ENCODE results near the gene MUC5B. TPM values are rescaled to one million over a fixed set of nuclear protein-coding genes. Genes with fewer than 3 reads are reported as not detected.

The MUC5B gene
- total RNA-seq, 1 experiment from 2014 or later: 2.1 TPM

Small RNA genes within 50 kb of the gene (microRNA-seq; reads per million reads assigned to microRNA genes)
- not detected for gene MIR6744 (ENCODE audit: borderline number of aligned reads, borderline replicate concordance)

Other genes starting within 250 kb of the MUC5B start
- gene MUC6, start 186.3 kb upstream of the MUC5B start, total RNA-seq (2021): 0.07 TPM in 1 of 2 replicates, not detected in the other
- 0.03 and 0.04 TPM in 2 replicates for gene MUC2, start 148.2 kb upstream of the MUC5B start, total RNA-seq (2021)
- 0.09 and 0.25 TPM in 2 replicates for gene MUC5AC, start 65.1 kb upstream of the MUC5B start, total RNA-seq (2021)
- 29.5 and 35.8 TPM in 2 replicates for gene TOLLIP, start 86.6 kb downstream of the MUC5B start, total RNA-seq (2021)
- 2.7 and 2.9 TPM in 2 replicates for gene BRSK2, start 166.9 kb downstream of the MUC5B start, total RNA-seq (2021)

All from PC-9 (cell line).